ENCODE measurements around the gene SLC28A1.

- TF ChIP-seq CTCF (IDR thresholded peaks at IDR 0.05) (no peak), EZH2 (IDR thresholded peaks at IDR 0.05; ENCODE audit: borderline replicate concordance, insufficient read depth, low read depth, low read length, poor library complexity, severe bottlenecking) (no peak)
Measured at GRCh38 chr15:84836844-84837243, 47.6 kb upstream of the SLC28A1 start.

Measured in B cell (primary cell).